ENCODE results near the gene RAB40AL. TPM values are rescaled to one million over a fixed set of nuclear protein-coding genes. Genes with fewer than 3 reads are reported as not detected.

RAB40AL gene
- total RNA-seq, 1 donor from 2014 or later: not detected

- TF ChIP-seq CTCF (IDR thresholded peaks at IDR 0.05; ENCODE audit: insufficient read depth, low read length, poor library complexity, severe bottlenecking): no peak
- H3K36me3 ChIP-seq (ENCODE audit: control insufficient read depth, insufficient read depth, low read length): no peaks in the 10 kb centered on the region
- no peak for DNase-seq (ENCODE audit: low read depth)
- no peak overlapping the region for H3K4me3 ChIP-seq (ENCODE audit: low read depth, low read length)
- no peaks in the 10 kb centered on the region for H3K27me3 ChIP-seq (ENCODE audit: control insufficient read depth, insufficient read depth, low read length)
These were observed 37.9 kb downstream of the RAB40AL start for GRCh38 chrX:102975016-102975415.

- TF ChIP-seq CTCF (IDR thresholded peaks at IDR 0.05; ENCODE audit: insufficient read depth, low read length, poor library complexity, severe bottlenecking): no peak
- Histone ChIP-seq H3K4me3 (ENCODE audit: low read depth, low read length) (no peak overlapping the region), H3K27me3 (ENCODE audit: control insufficient read depth, insufficient read depth, low read length) (no peaks in the 10 kb centered on the region), H3K36me3 (ENCODE audit: control insufficient read depth, insufficient read depth, low read length) (no peaks in the 10 kb centered on the region)
- no peak for DNase-seq (ENCODE audit: low read depth)
These were observed 39.2 kb downstream of the RAB40AL start for GRCh38 chrX:102976286-102976685.

GRCh38 chrX:102976793-102977495, 39.9 kb downstream of the RAB40AL start:
- H3K27me3 ChIP-seq (ENCODE audit: control insufficient read depth, insufficient read depth, low read length): no peaks in the 10 kb centered on the region
- no peak for DNase-seq (ENCODE audit: low read depth)
- H3K36me3 ChIP-seq (ENCODE audit: control insufficient read depth, insufficient read depth, low read length): no peaks in the 10 kb centered on the region
- no peak for TF ChIP-seq CTCF (IDR thresholded peaks at IDR 0.05; ENCODE audit: insufficient read depth, low read length, poor library complexity, severe bottlenecking)
- H3K4me3 ChIP-seq (ENCODE audit: low read depth, low read length): no peak overlapping the region

- TF ChIP-seq CTCF (IDR thresholded peaks at IDR 0.05; ENCODE audit: insufficient read depth, low read length, poor library complexity, severe bottlenecking): no peak
- Histone ChIP-seq H3K36me3 (ENCODE audit: control insufficient read depth, insufficient read depth, low read length) (no peaks in the 10 kb centered on the region), H3K27me3 (ENCODE audit: control insufficient read depth, insufficient read depth, low read length) (no peaks in the 10 kb centered on the region), H3K4me3 (ENCODE audit: low read depth, low read length) (no peak overlapping the region)
- DNase-seq (ENCODE audit: low read depth): no peak
These were observed 41.5 kb downstream of the RAB40AL start for GRCh38 chrX:102978594-102978993.

GRCh38 chrX:102979536-102979935, 42.5 kb downstream of the RAB40AL start:
- Histone ChIP-seq H3K27me3 (ENCODE audit: control insufficient read depth, insufficient read depth, low read length) (no peaks in the 10 kb centered on the region), H3K36me3 (ENCODE audit: control insufficient read depth, insufficient read depth, low read length) (no peaks in the 10 kb centered on the region), H3K4me3 (ENCODE audit: low read depth, low read length) (no peak overlapping the region)
- no peak for DNase-seq (ENCODE audit: low read depth)
- TF ChIP-seq CTCF (IDR thresholded peaks at IDR 0.05; ENCODE audit: insufficient read depth, low read length, poor library complexity, severe bottlenecking): no peak

- Histone ChIP-seq H3K36me3 (ENCODE audit: control insufficient read depth, insufficient read depth, low read length) (no peaks in the 10 kb centered on the region), H3K27me3 (ENCODE audit: control insufficient read depth, insufficient read depth, low read length) (no peaks in the 10 kb centered on the region), H3K4me3 (ENCODE audit: low read depth, low read length) (no peak overlapping the region)
- no peak for TF ChIP-seq CTCF (IDR thresholded peaks at IDR 0.05; ENCODE audit: insufficient read depth, low read length, poor library complexity, severe bottlenecking)
- no peak for DNase-seq (ENCODE audit: low read depth)
These were observed 46.1 kb downstream of the RAB40AL start for GRCh38 chrX:102983205-102983604.
